ENCODE results near the gene MICAL3.
A peak's percentile ranks its signal among the peaks of the same experiment; 100 is the strongest.
"Not testable (repeated sequence)": the region's sequence is repeated elsewhere in the genome, so short reads cannot be mapped to it uniquely, and the experiment has no call there.

The MICAL3 gene

DNA sequence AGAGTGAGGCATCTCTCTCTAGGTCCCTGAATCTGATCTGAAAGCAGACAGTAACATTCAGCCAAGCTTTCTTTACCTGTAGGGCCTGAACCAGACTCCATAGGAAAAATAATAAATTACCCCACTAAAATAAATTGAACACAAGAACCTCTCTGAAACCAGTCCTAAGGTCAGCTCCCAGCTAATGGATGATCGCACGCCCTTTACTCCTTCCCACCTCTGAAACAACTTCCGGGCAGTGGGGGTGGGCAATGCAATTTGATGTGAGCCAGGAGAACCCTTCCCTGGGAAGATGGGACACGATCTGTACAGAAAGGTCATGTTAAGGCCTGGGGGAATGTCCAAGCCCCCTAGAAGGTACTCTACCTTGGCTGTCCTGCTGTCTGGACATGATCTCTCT is 71.2 kb downstream of the MICAL3 start:
- no peak for DNase-seq (ENCODE audit: low spot score)

DNA sequence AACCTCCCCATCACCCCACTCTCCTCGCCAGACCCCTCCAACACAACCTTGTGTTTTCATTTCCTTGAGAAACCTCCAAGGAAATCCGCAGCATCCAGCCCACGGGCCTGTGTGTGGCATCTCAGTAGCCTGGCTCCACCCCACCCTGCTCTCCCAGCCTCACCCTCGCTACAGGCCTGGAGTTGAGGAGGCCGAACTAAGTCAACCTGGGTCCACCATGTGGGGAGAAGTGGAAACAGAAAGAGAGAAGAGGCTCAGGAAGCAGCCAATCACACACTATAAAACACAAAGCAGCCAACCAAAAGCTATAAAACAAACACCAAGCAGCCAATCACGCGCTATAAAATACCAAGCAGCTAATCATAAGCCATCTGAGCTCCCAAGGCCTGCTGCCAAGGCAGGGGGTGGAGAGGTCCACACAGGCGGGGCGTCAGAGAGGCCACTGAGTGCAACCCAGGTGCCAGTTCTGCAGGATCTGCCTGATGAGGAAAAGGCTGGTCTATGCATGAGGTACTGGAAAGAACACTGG is 72.0 kb downstream of the MICAL3 start:
- DNase-seq (ENCODE audit: low spot score): peak; percentile 73

DNA sequence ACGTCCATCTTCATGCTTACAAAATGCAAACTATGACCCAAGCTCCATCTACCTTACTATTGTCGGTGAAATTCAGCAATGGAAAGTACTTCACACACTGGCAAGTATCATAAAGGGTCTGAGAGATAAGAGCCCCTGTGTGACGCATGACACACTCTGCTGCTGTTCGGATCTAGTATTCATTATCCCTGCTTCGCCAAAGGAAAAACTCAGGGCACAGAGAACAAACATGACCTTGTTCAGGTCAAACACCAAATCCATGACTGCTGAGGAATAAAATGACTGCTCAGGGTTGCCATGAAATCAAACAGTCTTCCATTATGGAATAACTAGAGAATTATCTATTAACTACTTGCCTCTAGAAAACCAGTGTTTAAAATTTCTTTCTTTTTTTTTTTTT is 73.0 kb downstream of the MICAL3 start:
- no peak for DNase-seq (ENCODE audit: low spot score)

DNA sequence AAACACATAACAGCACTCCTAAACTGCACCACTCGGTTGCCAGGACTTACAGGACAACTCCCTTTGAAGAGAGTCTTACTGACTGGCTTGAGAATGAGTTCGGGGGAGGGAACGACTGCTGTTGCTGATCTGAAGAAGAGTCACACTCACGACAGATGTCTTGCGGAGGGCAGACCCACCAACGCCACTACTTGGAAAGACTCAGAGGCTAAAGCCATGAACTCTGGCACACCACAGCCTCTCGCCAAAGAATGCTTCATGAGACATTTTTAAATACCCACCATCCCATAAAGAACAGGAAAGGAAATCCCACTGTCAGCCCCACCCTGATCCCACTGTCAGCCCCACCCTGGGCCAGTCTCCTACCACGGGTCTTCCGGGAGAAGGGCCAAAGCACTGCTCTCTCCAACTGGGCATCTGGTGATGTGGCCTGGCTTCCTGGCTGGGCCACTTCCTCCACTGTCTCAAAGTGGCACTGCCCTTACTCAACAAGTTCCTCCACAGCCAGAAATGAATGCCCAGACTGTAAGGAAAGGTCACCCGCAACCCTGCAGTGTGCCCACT is 73.6 kb downstream of the MICAL3 start:
- no peak for DNase-seq (ENCODE audit: low spot score)

DNA sequence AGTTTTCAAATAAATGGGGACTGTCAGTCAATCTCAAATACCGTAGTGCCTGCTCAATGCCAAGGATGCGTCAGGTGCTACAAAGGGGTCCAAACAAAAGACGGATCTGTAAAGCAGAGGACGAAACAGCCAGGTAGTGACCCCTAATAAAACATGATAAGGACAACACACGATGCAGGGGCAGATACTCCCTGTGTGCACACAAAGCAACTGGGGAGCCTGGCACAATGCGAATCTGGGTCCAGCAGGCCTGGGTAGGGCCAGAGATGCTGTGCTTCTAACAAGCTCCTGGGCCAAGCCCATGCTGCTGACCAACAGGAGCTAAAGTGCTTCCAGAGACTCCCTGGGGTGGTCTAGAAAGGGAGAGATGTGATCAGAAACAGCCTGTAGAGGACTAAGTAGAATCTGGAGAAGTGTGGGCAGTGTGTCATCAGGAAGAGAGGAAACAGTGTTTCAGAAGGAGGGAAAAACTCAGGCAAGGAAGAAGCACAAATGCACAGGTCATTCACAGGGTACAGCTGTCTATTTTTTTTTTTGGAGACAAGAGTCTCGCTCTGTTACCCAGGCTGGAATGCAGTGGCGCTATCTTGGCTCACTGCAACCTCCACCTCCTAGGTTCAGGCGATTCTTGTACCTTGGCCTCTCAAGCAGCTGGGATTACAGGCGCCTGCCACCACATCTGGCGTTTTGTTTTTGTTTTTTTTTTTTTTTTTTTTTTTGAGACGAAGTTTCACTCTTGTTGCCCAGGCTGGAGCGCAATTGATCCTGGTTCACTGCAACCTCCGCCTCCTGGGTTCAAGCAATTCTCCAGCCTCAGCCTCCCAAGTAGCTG is 74.5 kb downstream of the MICAL3 start:
- no peak for DNase-seq (ENCODE audit: low spot score)

DNA sequence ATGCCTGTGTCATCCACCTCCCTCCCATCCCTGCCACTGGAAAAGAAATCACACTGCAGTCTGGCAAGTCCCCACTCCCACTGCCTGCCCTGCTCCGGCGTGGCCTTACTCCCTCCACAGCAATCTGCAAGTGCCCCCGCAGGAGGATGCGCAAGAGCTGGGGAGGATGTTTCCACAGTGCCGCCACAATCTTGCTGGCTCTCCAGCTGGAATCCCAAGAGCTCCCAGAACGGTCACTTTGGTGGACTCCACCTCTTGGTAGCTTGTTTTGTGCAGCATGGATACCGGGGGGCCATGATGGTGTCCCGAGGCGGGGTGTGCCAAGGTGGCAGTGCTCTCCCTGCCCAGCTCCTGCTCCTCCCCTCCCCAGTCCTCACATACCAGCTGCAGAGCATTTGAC is 76.3 kb downstream of the MICAL3 start:
- DNase-seq (ENCODE audit: low spot score): no peak

DNA sequence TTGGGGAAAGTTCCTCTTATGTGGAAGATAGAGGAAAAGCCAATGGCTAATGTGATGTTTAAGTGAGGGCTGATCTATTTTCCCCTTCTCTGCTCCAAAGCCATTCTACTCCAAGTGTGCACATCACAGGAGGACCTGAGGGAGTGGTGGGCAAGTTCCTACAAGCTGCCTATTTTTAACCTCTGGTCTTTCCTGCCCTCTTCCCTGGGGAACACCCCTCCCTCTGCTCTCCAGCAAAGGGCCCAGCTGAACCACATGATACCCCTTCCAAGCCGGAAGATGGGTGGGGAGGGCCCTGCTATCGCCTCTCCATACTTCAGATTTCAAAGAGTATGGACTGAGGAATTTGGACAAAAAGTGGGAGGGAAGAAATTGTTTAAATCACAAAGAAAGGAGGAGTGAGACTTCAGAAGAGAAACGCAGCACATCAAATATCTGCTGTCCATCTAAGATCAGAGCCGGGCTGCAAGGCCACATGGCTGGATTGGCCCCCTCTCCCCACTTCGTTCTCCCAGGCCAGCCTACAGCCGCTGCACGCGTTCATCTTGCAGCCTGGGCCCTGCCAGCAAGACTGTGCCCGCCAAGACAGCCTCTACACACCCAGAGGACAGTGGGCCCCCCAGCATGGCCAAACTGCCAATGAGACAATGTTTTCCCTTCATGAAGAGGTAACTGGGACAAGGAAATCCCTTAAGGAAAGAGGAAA is 77.5 kb downstream of the MICAL3 start:
- DNase-seq (ENCODE audit: low spot score): no peak

DNA sequence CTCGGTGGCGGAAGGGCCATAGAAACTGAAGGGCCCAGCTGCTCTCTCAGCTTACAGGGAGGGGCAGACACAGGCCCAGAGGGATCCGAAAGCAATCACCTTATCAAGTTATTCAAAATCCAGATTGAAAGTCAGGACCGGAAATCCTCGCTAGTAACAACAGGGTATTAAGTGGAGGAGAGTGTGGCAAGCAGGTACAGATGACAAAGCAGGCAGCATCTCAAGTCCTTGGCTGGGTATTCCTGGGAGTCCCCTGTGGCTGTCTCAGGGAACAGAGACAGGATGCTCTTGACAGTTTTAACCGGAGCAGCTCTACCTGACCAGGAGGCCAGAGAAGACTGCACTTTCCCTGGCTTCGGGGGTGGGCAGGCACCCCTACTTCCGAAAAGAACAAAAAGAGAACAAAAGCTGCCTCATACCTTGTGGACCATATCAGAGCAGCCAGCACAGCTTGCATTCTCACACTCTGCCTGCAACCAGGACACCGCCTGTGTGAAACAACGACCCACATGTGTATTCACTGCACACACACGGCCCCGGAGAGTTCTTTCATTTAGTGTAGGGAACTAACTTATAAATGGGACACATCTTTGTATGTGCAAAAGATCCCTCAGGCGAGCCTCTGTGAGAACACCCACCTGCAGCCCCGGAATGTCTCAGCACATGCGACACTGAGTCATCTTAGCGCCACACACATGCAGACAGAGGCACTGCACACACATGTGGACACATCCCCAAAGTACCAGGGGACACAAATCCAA is 78.3 kb downstream of the MICAL3 start:
- DNase-seq (ENCODE audit: low spot score): peak; percentile 77

DNA sequence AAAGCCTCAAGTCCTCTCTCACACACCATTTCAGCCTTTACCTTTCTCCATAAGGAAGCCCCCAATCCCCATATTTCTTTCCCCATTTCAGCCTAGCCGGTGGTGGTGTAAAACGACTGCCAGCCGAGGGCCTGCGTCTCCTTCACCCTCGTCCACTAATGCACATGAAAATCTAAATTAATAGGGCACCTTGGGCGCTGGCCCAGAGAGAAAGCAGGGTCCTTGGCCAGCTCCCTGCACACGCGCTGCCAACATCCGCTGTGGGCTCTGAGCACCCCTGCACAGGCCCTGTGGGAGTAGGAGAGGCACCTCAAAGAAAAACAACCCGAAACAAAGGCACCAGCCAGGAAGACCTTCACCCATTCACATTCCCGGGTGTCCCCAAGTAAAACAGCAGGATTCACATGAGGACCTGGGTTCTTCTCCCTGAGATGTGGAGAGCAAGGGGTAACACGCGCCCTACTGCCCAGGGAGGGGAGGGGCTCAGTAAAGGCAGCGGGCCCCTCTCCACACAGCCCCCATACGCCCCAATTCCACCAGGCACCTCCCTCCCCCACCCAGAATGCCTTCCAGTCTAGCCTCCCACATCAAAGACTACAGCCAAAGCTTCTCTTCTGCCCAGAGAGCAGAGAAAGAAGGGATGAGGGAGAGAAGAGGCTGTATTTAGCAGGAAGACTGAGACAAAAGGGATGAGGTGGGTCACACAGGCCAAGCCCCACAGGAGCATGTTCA is 79.0 kb downstream of the MICAL3 start:
- no peak for DNase-seq (ENCODE audit: low spot score)

DNA sequence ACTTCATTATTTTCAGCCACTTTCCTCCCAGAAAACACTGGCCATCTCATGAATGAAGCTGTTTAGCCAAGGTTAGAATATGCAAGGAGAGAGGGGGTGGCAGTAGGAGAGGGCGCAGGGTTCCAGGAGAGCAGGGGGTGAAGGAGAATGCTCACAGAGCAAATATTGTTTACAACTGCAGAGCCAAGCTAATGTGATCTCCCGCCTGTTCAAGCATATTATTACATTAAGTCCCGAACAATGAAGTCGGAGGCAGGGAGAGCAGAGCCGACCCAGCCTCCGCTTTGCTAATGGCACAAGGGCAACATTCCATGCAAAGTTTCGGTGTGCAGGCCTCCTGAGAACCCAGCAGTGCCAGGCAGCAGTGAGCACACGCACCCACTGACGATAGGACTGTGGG is 80.1 kb downstream of the MICAL3 start:
- DNase-seq (ENCODE audit: low spot score): no peak

DNA sequence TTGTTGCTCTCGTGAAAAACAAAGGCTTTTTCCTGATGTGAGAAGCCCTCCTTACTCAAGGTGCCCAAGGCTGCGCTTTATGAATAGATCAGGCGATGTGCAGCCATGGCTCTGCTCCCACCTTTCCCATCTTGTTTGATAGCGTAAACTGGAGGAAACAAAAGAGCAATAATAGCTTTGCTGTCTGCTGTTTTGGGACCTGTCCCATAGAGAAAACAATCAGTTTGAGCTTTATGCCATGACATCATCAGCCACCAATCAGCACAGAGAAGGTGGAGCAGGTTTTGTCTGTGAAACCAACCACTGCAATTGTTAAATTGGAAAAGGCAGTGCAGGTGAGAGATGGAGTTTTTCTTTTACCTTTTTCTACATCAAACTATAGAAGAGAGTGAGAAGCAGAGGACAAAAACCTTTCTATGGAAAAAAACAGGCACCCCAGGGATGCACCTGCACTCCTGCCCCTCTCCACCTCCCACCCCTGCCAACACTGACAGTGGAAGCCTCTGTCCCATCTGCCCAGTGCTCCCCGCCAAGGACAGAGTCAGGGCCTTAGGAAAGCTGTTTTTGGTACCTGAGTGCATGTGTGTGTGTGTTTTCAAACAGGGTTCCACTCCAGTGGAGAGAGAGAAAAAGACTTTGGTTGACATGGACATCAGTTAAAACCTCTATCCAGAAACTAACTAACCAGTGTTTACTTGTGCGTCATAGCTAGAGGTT is 80.7 kb downstream of the MICAL3 start:
- DNase-seq (ENCODE audit: low spot score): peak; percentile 93

DNA sequence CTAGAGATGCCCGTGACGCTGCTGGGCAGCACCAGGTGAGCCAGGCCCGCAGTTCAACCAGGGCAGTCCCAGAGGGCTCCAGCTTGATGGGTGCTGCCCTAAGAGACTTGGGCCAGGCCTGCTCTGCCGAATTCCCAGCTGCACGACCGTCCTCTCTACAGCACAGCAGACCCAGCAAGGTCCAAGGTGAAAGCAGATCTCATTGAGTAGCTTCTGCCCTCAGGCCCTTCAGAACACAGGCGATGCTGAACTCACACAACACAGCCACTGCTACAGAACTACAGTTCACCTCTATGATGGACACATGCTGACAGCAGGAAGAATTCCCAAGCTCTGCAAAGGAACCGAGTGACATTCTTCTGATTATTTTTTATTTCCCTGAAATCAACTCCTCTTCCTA is 81.6 kb downstream of the MICAL3 start:
- DNase-seq (ENCODE audit: low spot score): no peak

DNA sequence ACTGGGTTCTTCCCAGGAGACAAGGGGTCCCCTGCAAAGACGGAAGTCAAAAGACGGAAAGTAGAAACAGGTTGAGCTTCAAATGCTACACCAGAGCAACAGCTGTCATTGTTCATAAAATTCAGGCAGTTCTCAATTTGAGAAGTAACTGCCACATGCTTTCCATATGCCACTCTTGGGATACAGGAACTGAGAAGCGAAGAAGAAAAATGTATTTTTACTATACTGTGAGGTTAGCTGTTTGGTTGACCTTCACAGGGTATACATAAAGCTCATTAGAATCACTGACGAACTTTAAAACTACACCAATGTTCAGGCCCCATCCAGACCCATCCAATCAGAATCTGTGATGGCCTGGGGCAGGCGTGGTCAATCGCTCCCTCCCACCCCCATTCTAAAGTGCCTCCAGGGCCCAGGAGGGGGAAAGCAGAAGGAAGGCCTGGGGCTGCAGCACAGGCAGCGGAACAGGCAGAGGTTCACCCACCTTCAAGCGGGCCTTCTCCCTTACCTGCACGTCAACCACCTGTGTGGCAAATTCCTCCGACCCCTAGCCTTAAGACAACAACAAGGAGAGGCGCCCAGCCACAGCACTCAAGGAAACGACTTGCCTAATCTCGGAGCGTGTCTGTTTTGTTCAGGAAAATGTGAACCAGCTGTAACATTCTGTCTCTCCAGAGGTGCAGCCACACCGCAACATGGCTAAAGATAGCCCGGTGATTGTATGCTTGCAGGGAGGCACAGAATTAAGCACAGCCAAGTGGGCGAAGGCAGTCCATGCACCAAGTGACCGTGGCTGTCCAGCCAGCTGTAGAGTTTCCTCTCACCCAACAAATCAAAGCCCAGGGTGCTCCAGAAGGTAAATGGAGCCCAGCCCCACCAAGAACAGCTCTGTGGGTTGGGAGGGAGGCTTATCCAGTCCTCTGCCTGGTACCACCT is 82.6 kb downstream of the MICAL3 start:
- no peak for DNase-seq (ENCODE audit: low spot score)

DNA sequence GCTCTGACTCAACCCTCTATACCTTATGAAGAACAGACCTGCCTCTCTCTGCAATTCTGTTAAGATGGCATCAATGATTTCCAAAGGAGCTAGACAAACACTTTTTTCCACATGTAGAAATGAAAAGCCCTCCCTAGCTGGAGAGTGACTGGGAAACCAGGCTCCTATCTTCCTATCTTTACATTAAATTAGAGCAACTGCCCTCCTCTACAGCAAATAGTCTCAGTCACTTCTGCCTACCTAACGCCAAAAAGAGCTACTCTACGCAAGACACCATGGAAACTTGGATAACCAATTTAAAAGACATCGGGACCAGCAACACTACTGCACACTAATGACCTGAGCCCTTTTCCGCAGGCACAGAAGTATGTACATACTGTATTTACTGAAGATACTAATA is 84.8 kb downstream of the MICAL3 start:
- no peak for DNase-seq (ENCODE audit: low spot score)

DNA sequence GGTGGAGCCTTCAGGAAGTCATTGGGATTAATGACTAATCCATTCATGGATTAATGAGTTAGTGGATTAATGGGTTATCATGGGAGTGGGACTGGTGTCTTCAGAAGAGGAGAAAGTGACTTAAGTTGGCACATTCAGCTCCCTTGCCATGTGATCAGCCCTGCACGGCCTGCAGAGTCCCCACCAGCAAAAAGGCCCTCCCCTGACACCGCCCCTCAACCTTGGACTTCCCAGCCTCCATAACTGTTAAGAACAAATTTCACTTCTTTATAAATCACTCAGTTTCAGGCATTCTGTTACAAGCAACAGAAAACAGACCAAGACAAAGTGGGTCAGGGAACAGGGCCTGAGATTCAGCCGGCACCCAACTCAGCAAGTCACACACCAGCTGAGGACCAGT is 85.3 kb downstream of the MICAL3 start:
- DNase-seq (ENCODE audit: low spot score): no peak

DNA sequence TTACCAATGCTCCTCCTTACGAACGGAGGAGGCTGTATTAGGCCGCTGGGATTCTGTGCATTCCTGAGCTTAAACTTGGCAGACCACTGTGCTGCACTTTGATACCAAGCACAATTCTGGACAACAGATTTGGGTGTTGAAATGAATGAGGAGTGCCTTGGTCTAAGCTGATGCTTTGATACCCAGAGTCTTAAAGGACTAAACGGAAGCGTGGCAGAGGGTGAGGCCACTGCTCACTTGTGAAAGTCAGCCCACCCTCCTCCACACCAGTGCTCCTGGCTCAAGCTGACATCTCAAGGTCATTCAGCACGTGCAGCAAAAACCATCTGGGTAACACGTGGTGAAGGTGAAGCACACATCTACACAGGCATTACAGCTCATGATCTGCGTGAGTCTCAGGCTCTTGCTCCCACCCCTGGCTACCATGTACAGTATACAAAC is 85.9 kb downstream of the MICAL3 start:
- no peak for DNase-seq (ENCODE audit: low spot score)

DNA sequence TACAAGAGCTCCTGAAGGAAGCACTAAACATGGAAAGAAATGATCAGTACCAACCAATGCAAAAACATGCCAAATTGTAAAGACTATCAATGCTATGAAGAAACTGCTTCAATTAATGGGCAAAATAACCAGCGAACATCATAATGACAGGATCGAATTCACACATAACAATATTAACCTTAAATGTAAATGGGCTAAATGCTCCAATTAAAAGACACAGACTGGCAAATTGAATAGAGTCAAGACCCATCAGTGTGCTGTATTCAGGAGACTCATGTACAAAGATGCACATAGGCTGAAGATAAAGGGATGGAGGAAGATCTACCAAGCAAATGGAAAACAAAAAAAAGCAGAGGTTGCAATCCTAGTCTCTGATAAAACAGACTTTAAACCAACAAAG is 91.9 kb downstream of the MICAL3 start:
- DNase-seq (ENCODE audit: low spot score): not testable (repeated sequence)

DNA sequence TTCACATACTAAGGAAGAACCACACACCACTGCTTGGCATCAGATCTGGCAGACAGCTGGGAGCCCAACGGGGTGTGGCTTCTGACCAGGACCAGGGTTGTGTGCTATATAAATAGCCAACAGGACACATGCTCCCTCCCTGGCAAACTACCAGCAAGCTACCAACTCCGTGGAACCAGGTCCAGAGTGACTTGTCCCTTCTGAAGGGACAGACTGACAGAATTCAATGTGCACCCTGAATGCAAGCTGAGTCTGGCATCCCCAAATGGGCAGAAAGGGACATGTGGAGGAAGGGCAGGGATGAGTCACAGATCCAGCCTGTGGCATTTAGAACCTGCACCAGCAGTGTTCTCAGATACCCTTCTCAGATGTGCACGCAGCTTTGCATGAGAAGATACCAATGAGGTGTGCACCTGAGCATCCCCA is 92.9 kb downstream of the MICAL3 start:
- peak; percentile 97 for DNase-seq (ENCODE audit: low spot score)

DNA sequence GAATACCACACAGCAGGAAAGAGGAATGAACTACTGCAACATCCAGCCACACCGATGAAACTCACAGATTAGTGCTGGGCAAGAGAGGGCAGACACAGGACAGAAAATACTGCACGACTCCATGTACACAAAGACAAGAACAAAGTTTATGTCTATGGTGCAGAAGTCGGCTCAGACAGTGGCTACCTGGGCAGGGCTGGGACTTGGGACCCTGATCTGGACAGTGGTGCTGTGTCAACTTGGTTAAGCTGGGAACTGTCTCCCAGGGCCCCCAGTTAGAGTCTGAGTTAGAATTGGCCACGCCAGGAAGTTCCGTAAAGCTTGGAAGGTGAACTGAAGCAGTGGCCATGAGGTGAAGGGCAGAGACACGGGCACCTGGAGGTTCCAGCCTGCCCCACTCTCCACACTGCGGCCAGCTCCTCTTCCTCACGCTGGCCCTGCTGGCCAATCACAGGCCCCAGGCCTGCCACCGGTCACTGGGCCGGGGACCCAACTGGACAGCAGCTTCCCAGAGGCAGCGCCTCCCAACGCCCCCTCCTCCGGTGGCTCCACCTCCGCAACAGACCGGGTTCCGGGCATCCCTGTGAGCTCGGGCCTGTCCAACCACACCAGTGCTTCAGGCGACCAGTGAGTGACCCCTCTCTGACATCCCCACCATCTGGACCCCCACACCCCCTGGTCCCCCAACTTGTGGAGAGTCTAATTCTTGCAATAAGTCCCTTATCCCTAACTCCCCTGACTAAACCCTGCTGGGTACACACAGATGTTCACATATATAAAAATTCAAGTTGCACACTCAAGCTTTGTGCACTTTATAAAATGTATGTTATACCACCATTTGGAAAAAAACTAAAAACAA is 93.7 kb downstream of the MICAL3 start:
- no peak for DNase-seq (ENCODE audit: low spot score)

All from cerebellar cortex (tissue), 1 donor.